Kidney epithelial cell (primary cell): Measurements from ENCODE around the gene DDX23. TPM values are rescaled to one million over a fixed set of nuclear protein-coding genes. Genes with fewer than 3 reads are reported as not detected.
A peak's percentile ranks its signal among the peaks of the same experiment; 100 is the strongest.

ENCODE experiments used
- DNase-seq: peaks from one replicate; pipeline ENCODE4 v3.0.0-alpha.2; 2010; ENCODE audit warnings: low read depth
- H3K27me3 ChIP-seq: 2 replicates; pipeline ENCODE4 v1.6.0; 2011; ENCODE audit warnings: low read length; ENCODE audit not compliant: control insufficient read depth, insufficient read depth
- H3K36me3 ChIP-seq: 2 replicates; pipeline ENCODE4 v1.5.1; 2011; ENCODE audit warnings: low read length; ENCODE audit not compliant: control insufficient read depth, insufficient read depth
- H3K4me3 ChIP-seq: 2 replicates; pipeline ENCODE4 v1.5.1; 2011; ENCODE audit warnings: low read depth, mild to moderate bottlenecking, control low read depth, low read length
- total RNA-seq: library from RNA; depleted of rRNA; stranded (reverse); fragments of >200 nt; gene quantifications from 2 replicates; pipeline ENCODE4 v1.2.3, GENCODE V29; 2015
- TF ChIP-seq, protein P1 (sequence below): IDR thresholded peaks from 2 replicates; pipeline ENCODE4 v1.5.1; 2011; ENCODE audit warnings: mild to moderate bottlenecking, moderate library complexity, low read length, control low read depth, inconsistent platforms; ENCODE audit not compliant: insufficient read depth, poor library complexity, severe bottlenecking

Gene DDX23
- total RNA-seq, 1 donor from 2014 or later = 65.1 TPM

DNA sequence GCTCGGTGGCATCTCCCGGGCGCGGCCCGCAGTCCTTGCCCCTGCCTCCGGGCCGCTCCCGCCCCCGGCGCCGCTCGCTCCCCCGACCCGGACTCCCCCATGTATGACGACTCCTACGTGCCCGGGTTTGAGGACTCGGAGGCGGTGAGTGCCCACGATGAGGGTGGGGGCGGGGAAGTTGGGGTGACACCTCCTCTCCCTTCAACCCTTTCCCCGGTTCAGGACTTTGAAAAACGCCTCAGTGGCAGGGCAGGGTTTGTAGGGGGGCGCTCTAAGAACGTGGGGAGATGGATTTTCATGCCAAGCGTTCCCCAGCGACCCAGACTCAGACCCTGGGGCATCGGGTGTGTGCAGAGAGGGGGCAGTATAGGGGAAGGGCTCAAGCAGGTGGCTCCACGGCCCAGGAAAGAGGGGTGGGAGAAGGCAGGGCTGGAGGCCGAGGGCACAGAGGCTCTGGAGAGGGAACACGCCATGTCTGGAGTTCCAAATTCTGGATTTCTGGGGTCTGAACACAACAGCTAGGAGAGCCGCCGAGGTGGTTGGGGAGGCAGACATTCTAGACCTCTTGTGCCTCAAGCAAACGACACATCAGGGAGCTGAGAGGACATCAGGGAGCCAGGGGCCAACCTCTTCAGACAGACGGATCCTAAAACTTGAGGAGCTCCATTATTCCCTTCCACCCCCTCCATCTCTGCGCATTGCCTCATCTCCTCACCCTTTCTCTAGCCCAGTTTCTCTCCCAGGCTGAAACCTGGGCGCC is 33.0 kb downstream of the DDX23 start:
- TF ChIP-seq, protein P1, sequence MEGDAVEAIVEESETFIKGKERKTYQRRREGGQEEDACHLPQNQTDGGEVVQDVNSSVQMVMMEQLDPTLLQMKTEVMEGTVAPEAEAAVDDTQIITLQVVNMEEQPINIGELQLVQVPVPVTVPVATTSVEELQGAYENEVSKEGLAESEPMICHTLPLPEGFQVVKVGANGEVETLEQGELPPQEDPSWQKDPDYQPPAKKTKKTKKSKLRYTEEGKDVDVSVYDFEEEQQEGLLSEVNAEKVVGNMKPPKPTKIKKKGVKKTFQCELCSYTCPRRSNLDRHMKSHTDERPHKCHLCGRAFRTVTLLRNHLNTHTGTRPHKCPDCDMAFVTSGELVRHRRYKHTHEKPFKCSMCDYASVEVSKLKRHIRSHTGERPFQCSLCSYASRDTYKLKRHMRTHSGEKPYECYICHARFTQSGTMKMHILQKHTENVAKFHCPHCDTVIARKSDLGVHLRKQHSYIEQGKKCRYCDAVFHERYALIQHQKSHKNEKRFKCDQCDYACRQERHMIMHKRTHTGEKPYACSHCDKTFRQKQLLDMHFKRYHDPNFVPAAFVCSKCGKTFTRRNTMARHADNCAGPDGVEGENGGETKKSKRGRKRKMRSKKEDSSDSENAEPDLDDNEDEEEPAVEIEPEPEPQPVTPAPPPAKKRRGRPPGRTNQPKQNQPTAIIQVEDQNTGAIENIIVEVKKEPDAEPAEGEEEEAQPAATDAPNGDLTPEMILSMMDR = peak; percentile 35
- peaks cover 1% of the 10 kb centered on the region for H3K36me3 ChIP-seq
- H3K27me3 ChIP-seq = no peaks in the 10 kb centered on the region
- peak overlapping the region; percentile 65 for H3K4me3 ChIP-seq
- DNase-seq = no peak

DNA sequence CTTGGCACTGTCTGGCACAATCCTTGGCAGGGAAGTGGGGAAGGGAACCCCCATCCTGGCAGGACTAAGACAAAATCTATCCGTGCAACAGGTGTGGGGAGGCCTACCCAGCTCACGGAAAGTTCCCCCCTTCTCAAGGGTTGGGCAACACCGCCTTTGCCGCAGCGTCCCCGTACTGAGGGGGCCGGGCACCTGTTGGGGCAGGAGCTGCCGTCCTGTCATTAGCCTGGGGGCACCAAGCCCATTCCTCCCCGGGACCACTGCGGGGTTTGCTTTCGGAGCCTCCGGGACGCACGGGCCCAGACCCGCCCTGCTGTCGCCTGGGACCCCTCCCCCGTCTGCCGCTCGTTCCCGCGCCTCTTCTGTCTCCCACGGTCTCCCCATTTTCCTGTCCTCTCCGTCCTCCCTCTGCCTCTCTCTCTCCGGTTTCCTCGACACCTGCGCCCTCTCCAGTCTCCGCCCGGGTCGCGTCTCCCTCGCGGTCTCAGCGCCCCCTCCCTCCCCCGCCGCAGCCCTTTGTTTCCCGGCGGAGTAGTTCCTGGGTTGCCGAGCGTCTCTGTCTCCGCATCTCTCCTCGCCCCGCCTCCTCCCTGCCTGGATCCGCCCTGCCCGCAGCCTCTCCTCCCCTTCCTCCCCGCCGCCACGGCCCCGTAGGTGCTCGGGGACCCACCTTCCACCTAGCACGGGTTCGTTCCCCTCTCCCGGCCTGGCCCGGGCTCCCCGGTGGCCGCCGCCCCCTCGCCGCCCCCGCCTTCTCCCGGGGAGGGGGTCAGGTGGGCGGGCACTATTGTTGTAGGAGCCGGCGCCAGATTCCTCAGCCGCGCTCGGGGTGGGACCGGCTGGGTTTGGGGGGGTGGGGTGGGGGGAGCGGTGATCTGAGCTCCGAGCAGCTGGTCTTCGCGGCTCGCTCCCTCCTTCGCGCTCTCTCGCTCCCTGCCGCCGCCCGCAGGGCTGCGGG is 33.8 kb downstream of the DDX23 start, which contains the start of gene CACNB3:
Gene CACNB3, plus strand, starts transcription at position 624 of the 958 bp plus-strand sequence. CDS start 434 bp downstream, outside the sequence.
- DNase-seq = no peak
- H3K27me3 ChIP-seq = no peaks in the 10 kb centered on the region
- TF ChIP-seq, protein P1 = no peak
- no peaks in the 10 kb centered on the region for H3K36me3 ChIP-seq
- H3K4me3 ChIP-seq = peak within 1 kb of the TSS; percentile 65

DNA sequence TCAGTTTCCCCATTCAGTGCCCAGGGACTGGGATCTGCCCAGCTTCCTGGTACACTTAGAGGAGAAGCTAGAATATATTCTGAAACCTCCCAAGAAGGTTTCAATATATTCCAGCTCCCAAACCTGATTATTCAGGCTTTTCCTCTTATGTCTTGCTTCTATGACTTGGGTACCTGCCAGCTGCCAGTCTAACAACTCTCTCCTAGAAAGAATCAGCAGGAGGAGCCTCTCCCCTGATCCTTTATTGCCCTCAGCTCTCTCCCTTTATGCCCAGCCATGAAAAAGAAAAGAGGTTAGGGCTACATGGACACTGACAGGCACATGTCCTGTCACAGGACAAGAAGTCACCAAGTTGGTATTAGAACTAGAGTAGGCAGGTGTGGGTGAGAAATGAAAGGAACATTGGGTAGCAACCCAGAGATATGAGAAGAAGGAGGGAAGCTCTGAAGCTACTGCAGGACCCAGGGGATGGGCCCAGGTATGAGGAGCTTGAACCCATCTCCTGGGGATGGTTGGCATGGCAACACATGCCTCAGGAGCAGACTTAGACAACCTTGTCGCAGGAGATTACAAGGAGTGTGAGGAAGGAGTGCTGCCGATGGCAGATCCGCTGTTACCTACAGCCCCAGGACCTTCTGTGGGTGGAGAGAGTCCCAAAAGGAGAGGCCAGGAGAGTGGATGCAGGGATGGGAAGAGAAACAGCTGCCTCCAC is 35.7 kb downstream of the DDX23 start:
- H3K4me3 ChIP-seq = peak overlapping the region; percentile 56
- H3K27me3 ChIP-seq = no peaks in the 10 kb centered on the region
- DNase-seq = no peak
- TF ChIP-seq, protein P1 = no peak
- H3K36me3 ChIP-seq = no peaks in the 10 kb centered on the region

GRCh38 chr12:48815126-48816110 is 36.5 kb downstream of the DDX23 start:
- Histone ChIP-seq H3K27me3 (no peaks in the 10 kb centered on the region), H3K4me3 (peak overlapping the region; percentile 56), H3K36me3 (no peaks in the 10 kb centered on the region)
- TF ChIP-seq, protein P1 = no peak
- DNase-seq = peak; percentile 44
